WTC11 (cell line): ENCODE measurements around the gene CACTIN.

Experiments used
- CREB1 ChIP-seq: sonication (generic); formaldehyde crosslinking; IDR thresholded peaks from 2 replicates; pipeline ENCODE4 v1.8.0; 2023; ENCODE audit warnings: mild to moderate bottlenecking, missing genetic modification reagents
- CTCF ChIP-seq: fragments of 200-600 bp; IDR thresholded peaks from 2 replicates; pipeline ENCODE4 v1.8.0; 2022; ENCODE audit warnings: antibody characterized with exemption
- JUN ChIP-seq: sonication (generic); formaldehyde crosslinking; IDR thresholded peaks from 2 replicates; pipeline ENCODE4 v1.8.0; 2023; ENCODE audit warnings: mild to moderate bottlenecking, missing genetic modification reagents
- MAX ChIP-seq: sonication (generic); formaldehyde crosslinking; IDR thresholded peaks from 2 replicates; pipeline ENCODE4 v1.8.0; 2022; ENCODE audit warnings: mild to moderate bottlenecking, missing genetic modification reagents
- NFE2L1 ChIP-seq: sonication (generic); formaldehyde crosslinking; IDR thresholded peaks from 2 replicates; pipeline ENCODE4 v1.8.1; 2023; ENCODE audit warnings: missing genetic modification reagents
- ZBTB21 ChIP-seq: sonication (generic); formaldehyde crosslinking; IDR thresholded peaks from 2 replicates; pipeline ENCODE4 v1.8.1; 2023; ENCODE audit warnings: mild to moderate bottlenecking, missing genetic modification reagents, borderline replicate concordance
- ZNF263 ChIP-seq: sonication (generic); formaldehyde crosslinking; IDR thresholded peaks from 2 replicates; pipeline ENCODE4 v1.8.1; 2022; ENCODE audit warnings: low read depth, mild to moderate bottlenecking, moderate library complexity, missing genetic modification reagents
- ZNF425 ChIP-seq: fragments of 250-450 bp; sonication (Bioruptor Pico); conservative IDR thresholded peaks from 2 replicates; pipeline ENCODE4 v1.9.0; 2021; ENCODE audit warnings: mild to moderate bottlenecking

- no peak for TF ChIP-seq CTCF
- TF ChIP-seq ZNF263 (CRISPR knock-in tag): no peak
- TF ChIP-seq CREB1 (CRISPR knock-in tag): no peak
- TF ChIP-seq JUN (CRISPR knock-in tag): no peak
- TF ChIP-seq NFE2L1 (CRISPR knock-in tag): no peak
- no peak for TF ChIP-seq ZBTB21 (CRISPR knock-in tag)
- TF ChIP-seq ZNF425 (CRISPR knock-in tag): no peak
- TF ChIP-seq MAX (CRISPR knock-in tag): peak; percentile 55; the same call in 1 of the 2 replicates
These were observed 13.5 kb downstream of the CACTIN start for GRCh38 chr19:3612901-3613741.
